HCT116 (cell line): ENCODE measurements around the gene ESRP2. TPM values are rescaled to one million over a fixed set of nuclear protein-coding genes. Genes with fewer than 3 reads are reported as not detected.

ENCODE experiments used
- ATAC-seq: fragments of 200-7000 bp; cut with Tn5 transposase; 2 replicates; pipeline ENCODE4 v1.9.1; 2020; ENCODE audit warnings: mild to moderate bottlenecking, moderate library complexity
- BruUV-seq: library from RNA; stranded (reverse); fragments of 400-500 nt; replicated peaks from 2 replicates; lab custom pipeline; 2021; lab: Mats Ljungman, UMichigan
- CTCF ChIA-PET: fragments of 300-600 bp; sonication (Branson Sonifier 250); formaldehyde crosslinking; loops from one replicate; lab custom pipeline; 2021; ENCODE audit warnings: antibody characterized with exemption; lab: Charles Lee
- POLR2A ChIA-PET: fragments of 300-600, 350-600 bp; sonication (Branson Sonifier 250); formaldehyde crosslinking; loops from one replicate; lab custom pipeline; 2021; ENCODE audit warnings: antibody characterized with exemption; lab: Charles Lee
- RAD21 ChIA-PET, 2 experiments: fragments of 300-600 bp; sonication (Branson Sonifier 250); formaldehyde crosslinking; loops; one replicate each; lab custom pipeline; 2023; ENCODE audit warnings: low total read pairs in 2 of 2; ENCODE audit not compliant: uncharacterized antibody in 2 of 2, unreplicated experiment in 2 of 2, low non-redundant PET in 1 of 2; lab: Charles Lee
- DNase-seq: peaks from one replicate; pipeline ENCODE4 v3.0.0-alpha.2; 2010; ENCODE audit warnings: low read depth, low spot score
- H2AFZ ChIP-seq: fragments of 200-600 bp; shearing (Covaris generic), sonication (generic); 2 replicates; pipeline ENCODE4 v1.6.1; 2017; ENCODE audit warnings: low read depth, mixed run types, mixed read lengths, antibody characterized with exemption, low read length; ENCODE audit not compliant: poor library complexity, severe bottlenecking
- H3K27ac ChIP-seq: 2 replicates; pipeline ENCODE4 v1.5.1; 2012; ENCODE audit warnings: low read depth, low read length
- H3K27me3 ChIP-seq: fragments of 200-600 bp; sonication (generic); 2 replicates; pipeline ENCODE4 v1.6.1; 2016; ENCODE audit warnings: mixed run types, low read length, mixed read lengths; ENCODE audit not compliant: insufficient read depth
- H3K36me3 ChIP-seq, 2 experiments: fragments of 200-500 bp in 1 of 2; fragments of 200-600 bp in 1 of 2; sonication (Bioruptor generic) in 1 of 2; sonication (generic) in 1 of 2; 2 replicates each; pipeline versions ENCODE4 v1.5.1 to v1.6.1; 2014 to 2016; ENCODE audit warnings: low read length in 2 of 2, inconsistent platforms in 1 of 2, mixed read lengths in 1 of 2, mixed run types in 1 of 2; ENCODE audit not compliant: insufficient read depth in 2 of 2, control insufficient read depth in 1 of 2
- H3K4me1 ChIP-seq, 2 experiments: fragments of 200-600 bp in 1 of 2; sonication (generic) in 1 of 2; 2 replicates each; pipeline versions ENCODE4 v1.5.1 to v1.6.1; 2012 to 2017; ENCODE audit warnings: low read length in 2 of 2, inconsistent platforms in 1 of 2, mild to moderate bottlenecking in 1 of 2, mixed read lengths in 1 of 2, mixed run types in 1 of 2, moderate library complexity in 1 of 2; ENCODE audit not compliant: insufficient read depth in 2 of 2, control insufficient read depth in 1 of 2
- H3K4me2 ChIP-seq: fragments of 200-600 bp; sonication (generic); 2 replicates; pipeline ENCODE4 v1.6.1; 2017; ENCODE audit warnings: mixed run types, low read length, mixed read lengths
- H3K4me3 ChIP-seq, 2 experiments: fragments of 200-600 bp in 1 of 2; sonication (generic) in 1 of 2; replicated peaks in 1 of 2; 2 replicates each; pipeline ENCODE4 v1.5.1; 2011 to 2016; ENCODE audit warnings: low read length in 2 of 2, control low read depth in 1 of 2, low read depth in 1 of 2, mild to moderate bottlenecking in 1 of 2, mixed read lengths in 1 of 2, mixed run types in 1 of 2
- H3K79me2 ChIP-seq: fragments of 200-600 bp; sonication (generic); 2 replicates; pipeline ENCODE4 v1.6.1; 2017; ENCODE audit warnings: mild to moderate bottlenecking, mixed run types, low read length, moderate library complexity, mixed read lengths; ENCODE audit not compliant: insufficient read depth
- H3K9ac ChIP-seq: fragments of 200-600 bp; sonication (generic); 2 replicates; pipeline ENCODE4 v1.6.1; 2016; ENCODE audit warnings: low read length, mixed read lengths
- H3K9me2 ChIP-seq: fragments of 200-600 bp; sonication (generic), shearing (Covaris generic); 2 replicates; pipeline ENCODE4 v1.6.1; 2017; ENCODE audit warnings: mixed run types, mild to moderate bottlenecking, moderate library complexity; ENCODE audit not compliant: insufficient read depth
- H3K9me3 ChIP-seq, 2 experiments: fragments of 200-500 bp in 1 of 2; fragments of 200-600 bp in 1 of 2; sonication (Bioruptor generic) in 1 of 2; sonication (generic) in 1 of 2; 2 replicates each; pipeline ENCODE4 v1.6.1; 2014 to 2017; ENCODE audit warnings: low read length in 2 of 2, mixed read lengths in 2 of 2, inconsistent platforms in 1 of 2, low read depth in 1 of 2, mild to moderate bottlenecking in 1 of 2, mixed run types in 1 of 2, moderate library complexity in 1 of 2; ENCODE audit not compliant: control insufficient read depth in 1 of 2, insufficient read depth in 1 of 2
- H4K20me1 ChIP-seq: fragments of 200-600 bp; sonication (generic), shearing (Covaris generic); 2 replicates; pipeline ENCODE4 v1.6.1; 2017; ENCODE audit warnings: mixed run types, mild to moderate bottlenecking, moderate library complexity; ENCODE audit not compliant: insufficient read depth
- ATF3 ChIP-seq: IDR thresholded peaks from 2 replicates; pipeline ENCODE4 v1.6.1; 2012
- CBX3 ChIP-seq: IDR thresholded peaks from 2 replicates; pipeline ENCODE4 v1.6.1; 2012; ENCODE audit warnings: low read depth
- EGR1 ChIP-seq: IDR thresholded peaks from 2 replicates; pipeline ENCODE4 v1.6.1; 2012; ENCODE audit warnings: low read depth
- EZH2 ChIP-seq: fragments of 200-600 bp; sonication (generic); IDR thresholded peaks from 2 replicates; pipeline ENCODE4 v1.6.1; 2017; ENCODE audit warnings: antibody characterized with exemption, mixed run types
- EZH2phosphoT487 ChIP-seq: fragments of 200-600 bp; IDR thresholded peaks from 2 replicates; pipeline ENCODE4 v1.6.1; 2018; ENCODE audit warnings: antibody characterized with exemption, borderline replicate concordance
- FOSL1 ChIP-seq: IDR thresholded peaks from 2 replicates; pipeline ENCODE4 v1.6.1; 2012; ENCODE audit warnings: low read depth
- MAX ChIP-seq: IDR thresholded peaks from 2 replicates; pipeline ENCODE4 v1.6.1; 2012
- POLR2AphosphoS5 ChIP-seq: IDR thresholded peaks from 2 replicates; pipeline ENCODE4 v1.6.1; 2011; ENCODE audit warnings: mild to moderate bottlenecking, low read depth, low read length, moderate library complexity
- SIN3A ChIP-seq: IDR thresholded peaks from 2 replicates; pipeline ENCODE4 v1.6.1; 2012; ENCODE audit warnings: low read depth
- TCF7L2 ChIP-seq: IDR thresholded peaks from 2 replicates; pipeline ENCODE4 v1.7.0; 2011; ENCODE audit warnings: borderline replicate concordance, inconsistent platforms; ENCODE audit not compliant: insufficient read depth, insufficient read length; ENCODE audit errors: extremely low read depth
- YY1 ChIP-seq: IDR thresholded peaks from 2 replicates; pipeline ENCODE4 v1.6.1; 2011; ENCODE audit warnings: low read length, low read depth, moderate library complexity, mild to moderate bottlenecking; ENCODE audit not compliant: insufficient replicate concordance; ENCODE audit errors: extremely low read depth
- intact Hi-C: fragments of 100-400 bp; cut with micrococcal nuclease; formaldehyde crosslinking; loops from 2 replicates; pipeline ENCODE4 v1.10.0; 2022
- total RNA-seq: library from RNA; stranded (reverse); gene quantifications from one replicate; pipeline ENCODE4 v1.2.1, GENCODE V29; 2021; ENCODE audit not compliant: unreplicated experiment
- TF ChIP-seq, protein P1 (sequence below): IDR thresholded peaks from 2 replicates; pipeline ENCODE4 v1.6.1; 2012; ENCODE audit warnings: low read depth
- TF ChIP-seq, protein P2 (sequence below), 3 experiments: fragments of 200-600 bp in 1 of 3; sonication (generic) in 1 of 3; IDR thresholded peaks in 2 of 3; conservative IDR thresholded peaks in 1 of 3; 2 replicates each; pipeline ENCODE4 v1.5.1; 2012 to 2017; ENCODE audit warnings: low read depth in 2 of 3, low read length in 2 of 3, antibody characterized with exemption in 1 of 3, borderline replicate concordance in 1 of 3, control low read depth in 1 of 3, mild to moderate bottlenecking in 1 of 3, mixed read lengths in 1 of 3, mixed run types in 1 of 3, moderate library complexity in 1 of 3; ENCODE audit not compliant: insufficient read depth in 1 of 3

Gene ESRP2
- total RNA-seq, 1 experiment from 2014 or later: 42.5 TPM

DNA sequence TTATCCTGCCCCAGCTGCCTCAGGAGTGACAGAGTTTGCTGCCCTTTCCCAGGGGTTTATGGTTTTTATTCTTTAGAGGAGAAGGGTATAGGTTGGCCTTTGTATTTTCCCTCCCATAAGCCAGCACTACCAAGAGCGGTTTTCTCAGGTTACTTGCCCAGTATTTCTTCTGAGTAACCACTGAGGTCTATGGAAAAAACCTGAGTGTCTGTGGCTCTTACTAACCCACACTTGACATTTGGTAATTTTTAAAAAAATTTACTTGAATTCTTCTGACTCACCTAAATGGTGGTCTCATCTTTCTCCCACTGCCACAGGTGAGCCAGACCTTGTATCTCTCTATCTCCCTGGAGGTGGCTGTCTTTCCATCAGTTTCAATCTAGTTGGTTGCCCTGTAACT lies 34.4 kb upstream of the ESRP2 start:
- no peak overlapping the region for H3K9ac ChIP-seq
- peaks cover 22% of the 10 kb centered on the region; the same call in 1 of the 2 replicates for H4K20me1 ChIP-seq
- TF ChIP-seq POLR2AphosphoS5 (no peak), EZH2 (no peak), TCF7L2 (no peak), EZH2phosphoT487 (no peak), ATF3 (no peak), SIN3A (no peak), FOSL1 (no peak), MAX (no peak)
- H2AFZ ChIP-seq: no peak overlapping the region
- no peaks in the 10 kb centered on the region for H3K27me3 ChIP-seq
- RAD21 ChIA-PET: no interaction called here
- peaks cover 96% of the 10 kb centered on the region for H3K79me2 ChIP-seq
- H3K36me3 ChIP-seq: peaks cover 0 to 13% of the 10 kb centered on the region in 2 experiments; a peak in 2 of 4 replicates
- H3K9me3 ChIP-seq: no peaks in the 10 kb centered on the region
- no peak overlapping the region for H3K4me2 ChIP-seq
- H3K9me2 ChIP-seq: no peaks in the 10 kb centered on the region
- CTCF ChIA-PET: no interaction called here
- POLR2A ChIA-PET: no interaction called here
- peaks cover 18 to 20% of the 10 kb centered on the region in 2 experiments for H3K4me1 ChIP-seq
- H3K27ac ChIP-seq: no peak overlapping the region
- intact Hi-C loops: no loop called here
- no peak overlapping the region for H3K4me3 ChIP-seq
- ATAC-seq: no peak
- BruUV-seq: no TSS peak
- DNase-seq: no peak

DNA sequence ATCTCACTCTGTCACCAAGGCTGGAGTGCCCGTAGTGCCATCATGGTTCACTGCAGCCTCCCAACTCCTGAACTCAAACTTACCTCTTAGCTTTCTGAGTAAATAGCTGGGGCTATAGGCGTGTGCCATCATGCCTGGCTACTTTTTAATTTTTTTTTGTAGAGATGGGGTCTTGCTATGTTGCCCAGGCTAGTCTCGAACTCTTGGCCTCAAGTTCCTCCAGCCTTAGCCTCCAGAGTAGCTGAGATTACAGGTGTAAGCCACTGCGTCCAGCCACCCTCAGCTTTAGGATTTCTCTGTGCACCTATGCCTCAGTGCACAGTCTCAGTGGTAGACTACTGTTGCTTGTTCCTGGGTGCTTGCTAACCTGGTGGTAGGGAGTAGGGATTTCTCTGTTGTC lies 33.9 kb upstream of the ESRP2 start:
- peaks cover 0 to 11% of the 10 kb centered on the region in 2 experiments; a peak in 2 of 4 replicates for H3K36me3 ChIP-seq
- no peak overlapping the region for H3K27ac ChIP-seq
- POLR2A ChIA-PET: no interaction called here
- TF ChIP-seq FOSL1: no peak
- TF ChIP-seq CBX3: no peak
- TF ChIP-seq YY1: no peak
- no peak for TF ChIP-seq TCF7L2
- no peak for TF ChIP-seq MAX
- TF ChIP-seq EZH2: no peak
- TF ChIP-seq, protein P1, sequence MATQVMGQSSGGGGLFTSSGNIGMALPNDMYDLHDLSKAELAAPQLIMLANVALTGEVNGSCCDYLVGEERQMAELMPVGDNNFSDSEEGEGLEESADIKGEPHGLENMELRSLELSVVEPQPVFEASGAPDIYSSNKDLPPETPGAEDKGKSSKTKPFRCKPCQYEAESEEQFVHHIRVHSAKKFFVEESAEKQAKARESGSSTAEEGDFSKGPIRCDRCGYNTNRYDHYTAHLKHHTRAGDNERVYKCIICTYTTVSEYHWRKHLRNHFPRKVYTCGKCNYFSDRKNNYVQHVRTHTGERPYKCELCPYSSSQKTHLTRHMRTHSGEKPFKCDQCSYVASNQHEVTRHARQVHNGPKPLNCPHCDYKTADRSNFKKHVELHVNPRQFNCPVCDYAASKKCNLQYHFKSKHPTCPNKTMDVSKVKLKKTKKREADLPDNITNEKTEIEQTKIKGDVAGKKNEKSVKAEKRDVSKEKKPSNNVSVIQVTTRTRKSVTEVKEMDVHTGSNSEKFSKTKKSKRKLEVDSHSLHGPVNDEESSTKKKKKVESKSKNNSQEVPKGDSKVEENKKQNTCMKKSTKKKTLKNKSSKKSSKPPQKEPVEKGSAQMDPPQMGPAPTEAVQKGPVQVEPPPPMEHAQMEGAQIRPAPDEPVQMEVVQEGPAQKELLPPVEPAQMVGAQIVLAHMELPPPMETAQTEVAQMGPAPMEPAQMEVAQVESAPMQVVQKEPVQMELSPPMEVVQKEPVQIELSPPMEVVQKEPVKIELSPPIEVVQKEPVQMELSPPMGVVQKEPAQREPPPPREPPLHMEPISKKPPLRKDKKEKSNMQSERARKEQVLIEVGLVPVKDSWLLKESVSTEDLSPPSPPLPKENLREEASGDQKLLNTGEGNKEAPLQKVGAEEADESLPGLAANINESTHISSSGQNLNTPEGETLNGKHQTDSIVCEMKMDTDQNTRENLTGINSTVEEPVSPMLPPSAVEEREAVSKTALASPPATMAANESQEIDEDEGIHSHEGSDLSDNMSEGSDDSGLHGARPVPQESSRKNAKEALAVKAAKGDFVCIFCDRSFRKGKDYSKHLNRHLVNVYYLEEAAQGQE: no peak
- no peak for TF ChIP-seq EGR1
- no peak for TF ChIP-seq EZH2phosphoT487
- TF ChIP-seq, protein P2, sequence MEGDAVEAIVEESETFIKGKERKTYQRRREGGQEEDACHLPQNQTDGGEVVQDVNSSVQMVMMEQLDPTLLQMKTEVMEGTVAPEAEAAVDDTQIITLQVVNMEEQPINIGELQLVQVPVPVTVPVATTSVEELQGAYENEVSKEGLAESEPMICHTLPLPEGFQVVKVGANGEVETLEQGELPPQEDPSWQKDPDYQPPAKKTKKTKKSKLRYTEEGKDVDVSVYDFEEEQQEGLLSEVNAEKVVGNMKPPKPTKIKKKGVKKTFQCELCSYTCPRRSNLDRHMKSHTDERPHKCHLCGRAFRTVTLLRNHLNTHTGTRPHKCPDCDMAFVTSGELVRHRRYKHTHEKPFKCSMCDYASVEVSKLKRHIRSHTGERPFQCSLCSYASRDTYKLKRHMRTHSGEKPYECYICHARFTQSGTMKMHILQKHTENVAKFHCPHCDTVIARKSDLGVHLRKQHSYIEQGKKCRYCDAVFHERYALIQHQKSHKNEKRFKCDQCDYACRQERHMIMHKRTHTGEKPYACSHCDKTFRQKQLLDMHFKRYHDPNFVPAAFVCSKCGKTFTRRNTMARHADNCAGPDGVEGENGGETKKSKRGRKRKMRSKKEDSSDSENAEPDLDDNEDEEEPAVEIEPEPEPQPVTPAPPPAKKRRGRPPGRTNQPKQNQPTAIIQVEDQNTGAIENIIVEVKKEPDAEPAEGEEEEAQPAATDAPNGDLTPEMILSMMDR (IDR thresholded peaks at IDR 0.05 in 2 of 3, conservative IDR thresholded peaks at IDR 0.05 in 1 of 3; ENCODE audit: borderline replicate concordance in 1 of 3, insufficient read depth in 1 of 3, low read depth in 2 of 3, low read length in 2 of 3): no peak

More for the DNA sequence above, 33.9 kb upstream of the ESRP2 start:
- H2AFZ ChIP-seq: no peak overlapping the region
- H3K4me2 ChIP-seq: no peak overlapping the region
- intact Hi-C loops: loop anchor here (5.0 kb wide), 1 partner anchor 43 kb away; the partner anchor contains the start of genes PRMT7 and SLC7A6OS
- no peak overlapping the region for H3K4me3 ChIP-seq
- ATAC-seq (no peak), DNase-seq (no peak)
- BruUV-seq: no TSS peak
- no peaks in the 10 kb centered on the region for H3K9me3 ChIP-seq
- peaks cover 18 to 23% of the 10 kb centered on the region in 2 experiments for H3K4me1 ChIP-seq
- CTCF ChIA-PET: no interaction called here
- no peaks in the 10 kb centered on the region for H3K9me2 ChIP-seq
- H3K9ac ChIP-seq: no peak overlapping the region
- no peaks in the 10 kb centered on the region for H3K27me3 ChIP-seq
- peaks cover 22% of the 10 kb centered on the region; the same call in 1 of the 2 replicates for H4K20me1 ChIP-seq
- RAD21 ChIA-PET: no interaction called here
- H3K79me2 ChIP-seq: peaks cover 99% of the 10 kb centered on the region
